CD14-positive monocyte (primary cell): ENCODE data around the gene WDR18. TPM values are rescaled to one million over a fixed set of nuclear protein-coding genes. Genes with fewer than 3 reads are reported as not detected.

ENCODE experiments used
- DNase-seq, 3 donors: peaks; one replicate each; pipeline ENCODE4 v3.0.0-alpha.2; 2011 to 2022
- H2AFZ ChIP-seq: 2 replicates; pipeline ENCODE4 v1.6.0; 2012; ENCODE audit warnings: mild to moderate bottlenecking, low read depth, low read length, inconsistent platforms; ENCODE audit not compliant: insufficient read depth, poor library complexity, severe bottlenecking
- H3K27ac ChIP-seq, 2 donors: 1 replicate in 1 of 2; 2 replicates in 1 of 2; pipeline ENCODE4 v1.5.1; 2012 to 2013; ENCODE audit warnings: low read length in 2 of 2, control low read depth in 1 of 2, inconsistent platforms in 1 of 2, low read depth in 1 of 2, mild to moderate bottlenecking in 1 of 2
- H3K27me3 ChIP-seq, 2 donors: one replicate each; pipeline versions ENCODE4 v1.6.0 to v1.6.1; 2011 to 2013; ENCODE audit warnings: low read length in 2 of 2; ENCODE audit not compliant: control insufficient read depth in 2 of 2, insufficient read depth in 2 of 2
- H3K36me3 ChIP-seq, 2 donors: replicated peaks in 1 of 2; 1 replicate in 1 of 2; 2 replicates in 1 of 2; pipeline versions ENCODE4 v1.5.1 to v1.6.1; 2012 to 2013; ENCODE audit warnings: low read length in 2 of 2, control low read depth in 1 of 2, inconsistent platforms in 1 of 2, mild to moderate bottlenecking in 1 of 2; ENCODE audit not compliant: insufficient read depth in 2 of 2, control insufficient read depth in 1 of 2
- H3K4me1 ChIP-seq, 2 donors: 1 replicate in 1 of 2; 2 replicates in 1 of 2; pipeline versions ENCODE4 v1.5.1 to v1.6.1; 2012 to 2013; ENCODE audit warnings: low read length in 2 of 2, control low read depth in 1 of 2, inconsistent platforms in 1 of 2, mild to moderate bottlenecking in 1 of 2, moderate library complexity in 1 of 2; ENCODE audit not compliant: insufficient read depth in 2 of 2, control insufficient read depth in 1 of 2
- H3K4me2 ChIP-seq: replicated peaks from 2 replicates; pipeline ENCODE3; 2012; ENCODE audit warnings: low read length, moderate library complexity, mild to moderate bottlenecking; ENCODE audit not compliant: poor library complexity, severe bottlenecking; ENCODE audit errors: extremely low read depth
- H3K4me3 ChIP-seq, 3 experiments: fragments of 200-600 bp in 1 of 3; sonication (generic) in 1 of 3; replicated peaks in 1 of 3; 1 replicate in 2 of 3; 2 replicates in 1 of 3; pipeline ENCODE4 v1.5.1; 2011 to 2013; ENCODE audit warnings: low read length in 3 of 3, mild to moderate bottlenecking in 3 of 3, control low read depth in 2 of 3, low read depth in 2 of 3, inconsistent platforms in 1 of 3, moderate library complexity in 1 of 3
- H3K79me2 ChIP-seq: 2 replicates; pipeline ENCODE4 v1.6.0; 2012; ENCODE audit warnings: mild to moderate bottlenecking, control low read depth, inconsistent platforms, low read length, moderate library complexity; ENCODE audit not compliant: insufficient read depth
- H3K9ac ChIP-seq: 2 replicates; pipeline ENCODE4 v1.6.0; 2017; ENCODE audit warnings: low read length, mild to moderate bottlenecking; ENCODE audit not compliant: insufficient read depth, poor library complexity, severe bottlenecking
- H3K9me3 ChIP-seq, 2 donors: replicated peaks in 1 of 2; 1 replicate in 1 of 2; 2 replicates in 1 of 2; pipeline versions ENCODE4 v1.5.1 to v1.6.1; 2012 to 2013; ENCODE audit warnings: low read length in 2 of 2, control low read depth in 1 of 2; ENCODE audit not compliant: control insufficient read depth in 1 of 2, insufficient read depth in 1 of 2
- H4K20me1 ChIP-seq: 2 replicates; pipeline ENCODE4 v1.6.0; 2012; ENCODE audit warnings: mild to moderate bottlenecking, low read length, control low read depth, moderate library complexity; ENCODE audit not compliant: insufficient read depth
- H3K27ac Mint-ChIP-seq, 7 donors: one replicate each; pipeline ENCODE4 v1.8.0; 2020; ENCODE audit warnings: mild to moderate bottlenecking in 7 of 7, mixed read lengths in 7 of 7, moderate library complexity in 6 of 7, inconsistent platforms in 2 of 7
- H3K27me3 Mint-ChIP-seq, 3 donors: one replicate each; pipeline ENCODE4 v1.8.0; 2021 to 2022; ENCODE audit warnings: low read depth in 3 of 3, mild to moderate bottlenecking in 3 of 3, mixed read lengths in 3 of 3, moderate library complexity in 3 of 3, inconsistent platforms in 1 of 3
- H3K36me3 Mint-ChIP-seq, 2 donors: one replicate each; pipeline ENCODE4 v1.8.0; 2020; ENCODE audit warnings: mixed read lengths in 2 of 2, inconsistent platforms in 1 of 2, mild to moderate bottlenecking in 1 of 2
- H3K4me1 Mint-ChIP-seq: one replicate; pipeline ENCODE4 v1.8.0; 2020; ENCODE audit warnings: mild to moderate bottlenecking, mixed read lengths
- H3K4me3 Mint-ChIP-seq, 2 donors: one replicate each; pipeline ENCODE4 v1.8.0; 2020; ENCODE audit warnings: mild to moderate bottlenecking in 2 of 2, mixed read lengths in 2 of 2, moderate library complexity in 1 of 2
- H3K9me3 Mint-ChIP-seq, 7 donors: one replicate each; pipeline ENCODE4 v1.8.0; 2020 to 2022; ENCODE audit warnings: mixed read lengths in 7 of 7, mild to moderate bottlenecking in 6 of 7, moderate library complexity in 6 of 7, inconsistent platforms in 2 of 7
- WGBS: methylation state at CpG from one replicate; pipeline ENCODE4 v1.1.5; 2013; ENCODE audit warnings: missing lambda C conversion rate; ENCODE audit not compliant: insufficient coverage; 5-methylcytosine and 5-hydroxymethylcytosine counted together
- intact Hi-C, 2 donors: fragments of 100-400 bp; cut with micrococcal nuclease; formaldehyde crosslinking; loops; one replicate each; pipeline versions ENCODE4 v1.15.0 to v1.15.1; 2023
- polyA plus RNA-seq, 3 donors: library from polyadenylated mRNA; depleted of rRNA in 1 of 3; unstranded in 2 of 3; stranded (reverse) in 1 of 3; fragments of 300-500 nt in 2 of 3; fragments of >200 nt in 1 of 3; fragmentation: Illumina TruSeq in 2 of 3; gene quantifications; 1 replicate in 2 of 3; 2 replicates in 1 of 3; pipeline ENCODE4 v1.2.3, GENCODE V29; 2012 to 2021
- TF ChIP-seq, protein P1 (sequence below): fragments of 200-600 bp; IDR thresholded peaks from one replicate; pipeline ENCODE4 v1.8.0; 2022; ENCODE audit warnings: antibody characterized with exemption, mild to moderate bottlenecking

WDR18 gene
- polyA plus RNA-seq, 3 donors, result 21.3 to 52.7 (median 49.9) TPM

DNA sequence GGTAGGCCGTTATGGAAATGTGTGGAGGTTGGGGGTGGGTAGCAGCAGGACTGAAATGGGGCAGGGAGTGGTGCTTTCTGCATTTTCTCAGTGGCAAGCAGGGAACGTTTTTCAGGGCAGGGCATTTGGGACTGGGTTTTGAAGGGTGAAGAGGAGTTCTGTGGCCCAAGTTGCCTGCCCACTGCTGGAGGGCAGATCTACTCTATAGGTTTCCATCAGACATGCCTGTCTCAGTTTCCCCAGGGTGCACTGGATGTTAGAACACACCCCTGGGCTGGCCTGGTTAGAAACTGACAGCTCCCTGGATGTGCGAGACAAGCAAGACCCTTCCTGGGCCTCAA is 15.2 kb downstream of the WDR18 start:
- DNase-seq, result no peak
- no peak overlapping the region for H3K9ac ChIP-seq
- Mint-ChIP-seq H3K27me3 (peaks cover 58 to 82% (median 64%) of the 10 kb centered on the region in 3 donors), H3K27ac (no peak overlapping the region), H3K36me3 (peaks cover 0 to 6% of the 10 kb centered on the region in 2 donors), H3K9me3 (peaks cover 0 to 16% (median 9%) of the 10 kb centered on the region in 7 donors), H3K4me1 (peaks cover 12% of the 10 kb centered on the region), H3K4me3 (peak overlapping the region in 1 of 2 donors; percentile 85)
- H3K4me3 ChIP-seq, result no peak overlapping the region
- H3K4me1 ChIP-seq, result peaks cover 19 to 20% of the 10 kb centered on the region in 2 donors
- H3K9me3 ChIP-seq, result peaks cover 0 to 8% of the 10 kb centered on the region in 2 donors
- no peak overlapping the region for H2AFZ ChIP-seq
- no peak overlapping the region for H3K4me2 ChIP-seq
- H4K20me1 ChIP-seq, result peaks cover 5% of the 10 kb centered on the region
- H3K27me3 ChIP-seq, result peaks cover 14 to 71% of the 10 kb centered on the region in 2 donors
- no peaks in the 10 kb centered on the region for H3K36me3 ChIP-seq
- H3K79me2 ChIP-seq, result no peaks in the 10 kb centered on the region
- no peak overlapping the region for H3K27ac ChIP-seq
- 63% methylated on average over 3 of the region's 3 CpGs for WGBS
- intact Hi-C loops, result no loop called here
- TF ChIP-seq, protein P1, sequence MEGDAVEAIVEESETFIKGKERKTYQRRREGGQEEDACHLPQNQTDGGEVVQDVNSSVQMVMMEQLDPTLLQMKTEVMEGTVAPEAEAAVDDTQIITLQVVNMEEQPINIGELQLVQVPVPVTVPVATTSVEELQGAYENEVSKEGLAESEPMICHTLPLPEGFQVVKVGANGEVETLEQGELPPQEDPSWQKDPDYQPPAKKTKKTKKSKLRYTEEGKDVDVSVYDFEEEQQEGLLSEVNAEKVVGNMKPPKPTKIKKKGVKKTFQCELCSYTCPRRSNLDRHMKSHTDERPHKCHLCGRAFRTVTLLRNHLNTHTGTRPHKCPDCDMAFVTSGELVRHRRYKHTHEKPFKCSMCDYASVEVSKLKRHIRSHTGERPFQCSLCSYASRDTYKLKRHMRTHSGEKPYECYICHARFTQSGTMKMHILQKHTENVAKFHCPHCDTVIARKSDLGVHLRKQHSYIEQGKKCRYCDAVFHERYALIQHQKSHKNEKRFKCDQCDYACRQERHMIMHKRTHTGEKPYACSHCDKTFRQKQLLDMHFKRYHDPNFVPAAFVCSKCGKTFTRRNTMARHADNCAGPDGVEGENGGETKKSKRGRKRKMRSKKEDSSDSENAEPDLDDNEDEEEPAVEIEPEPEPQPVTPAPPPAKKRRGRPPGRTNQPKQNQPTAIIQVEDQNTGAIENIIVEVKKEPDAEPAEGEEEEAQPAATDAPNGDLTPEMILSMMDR, result no peak

DNA sequence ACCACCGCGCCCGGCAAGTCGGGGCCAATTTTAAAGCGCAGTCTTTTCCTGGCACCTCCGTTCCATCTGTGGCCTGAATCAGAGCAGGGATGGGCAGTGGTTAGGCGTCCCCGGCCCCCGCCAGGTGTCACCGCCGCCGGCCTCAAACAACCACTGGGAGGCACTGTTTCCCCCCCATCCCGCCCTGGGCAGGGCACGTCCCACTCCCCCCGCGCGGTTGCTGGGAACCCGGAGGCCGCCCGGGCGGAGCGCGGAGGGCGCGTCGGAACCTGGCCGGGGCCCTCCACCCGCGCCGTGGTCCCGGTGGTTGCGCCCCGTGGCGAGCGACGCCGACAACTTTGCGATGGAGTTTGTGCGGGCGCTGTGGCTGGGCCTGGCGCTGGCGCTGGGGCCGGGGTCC is 15.9 kb downstream of the WDR18 start, which contains the start of gene GRIN3B:
GRIN3B (plus strand) TSS at position 325 of the 400 bp plus-strand sequence; CDS start at position 344, 19 bp downstream.
- Mint-ChIP-seq H3K4me3 (peak within 1 kb of the TSS; percentile 41 to 85), H3K27ac (peak within 1 kb of the TSS in 1 of 7 donors; percentile 63)
- H3K27me3 ChIP-seq, result peaks cover 14 to 69% of the 10 kb centered on the region in 2 donors

More for the DNA sequence above, 15.9 kb downstream of the WDR18 start, which contains the start of gene GRIN3B:
- 2% methylated on average over 43 of the region's 43 CpGs for WGBS
- peak within 1 kb of the TSS; percentile 68 for H2AFZ ChIP-seq
- Mint-ChIP-seq H3K9me3 (peaks cover 0 to 16% (median 9%) of the 10 kb centered on the region in 7 donors), H3K36me3 (peaks cover 0 to 6% of the 10 kb centered on the region in 2 donors), H3K27me3 (peaks cover 58 to 78% (median 63%) of the 10 kb centered on the region in 3 donors), H3K4me1 (peaks cover 12% of the 10 kb centered on the region)
- TF ChIP-seq, protein P1, result peak; percentile 54
- peak within 1 kb of the TSS; percentile 67 for H3K4me2 ChIP-seq
- H3K4me1 ChIP-seq, result peaks cover 19 to 20% of the 10 kb centered on the region in 2 donors
- no peak within 1 kb of the TSS for H3K9ac ChIP-seq
- H3K9me3 ChIP-seq, result peaks cover 0 to 8% of the 10 kb centered on the region in 2 donors
- intact Hi-C loops, result no loop called here
- H3K79me2 ChIP-seq, result no peaks in the 10 kb centered on the region
- H3K4me3 ChIP-seq, result peak within 1 kb of the TSS in 1 of 3 experiments; percentile 63
- no peaks in the 10 kb centered on the region for H3K36me3 ChIP-seq
- peaks cover 5% of the 10 kb centered on the region for H4K20me1 ChIP-seq
- H3K27ac ChIP-seq, result no peak within 1 kb of the TSS
- DNase-seq, result peak; percentile 37 to 59 (median 38)
